ENCODE data around the gene TAF4.

DNA sequence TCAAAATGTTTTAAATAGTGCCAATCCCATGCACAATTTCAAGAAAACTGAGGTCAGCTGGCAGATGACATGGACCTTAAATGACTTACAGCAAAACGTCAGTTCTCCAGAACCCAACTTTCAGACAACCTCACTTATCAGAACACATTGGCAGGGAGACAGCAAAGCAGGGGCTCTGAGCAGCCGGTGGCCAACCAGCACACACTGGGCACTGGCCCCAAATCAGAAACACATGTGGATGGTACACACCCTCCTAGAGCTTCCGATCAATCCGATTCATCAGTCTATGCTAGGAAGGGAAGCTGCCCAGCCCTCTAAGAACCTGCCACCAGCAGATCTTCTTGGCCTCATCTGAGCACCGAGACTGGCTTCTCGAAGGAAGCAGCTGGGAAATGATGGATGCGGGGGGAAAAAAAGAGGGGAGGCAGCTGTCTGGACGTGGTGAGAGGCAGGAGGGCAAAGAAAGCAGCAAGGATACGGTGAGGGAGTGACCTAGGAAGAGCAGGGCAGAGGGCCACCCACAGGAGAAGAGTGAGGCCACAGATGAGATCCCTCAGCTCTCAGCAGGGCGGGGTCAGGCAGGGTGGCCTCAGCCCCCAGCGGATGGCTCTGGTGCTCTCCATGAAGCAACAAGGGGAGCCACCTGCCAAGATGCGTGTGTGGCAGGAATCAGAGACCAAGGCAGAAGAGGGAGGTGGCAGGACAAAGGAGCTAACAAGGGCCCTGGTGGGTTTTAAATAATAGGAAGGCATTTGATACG is 32.9 kb downstream of the TAF4 start:
- no peak for TF ChIP-seq HCFC1 (IDR thresholded peaks at IDR 0.05; ENCODE audit: low read depth, low read length)
- no peak for TF ChIP-seq LBX2 (CRISPR knock-in tag; IDR thresholded peaks at IDR 0.05; ENCODE audit: borderline replicate concordance)
- no peak for TF ChIP-seq CTCF (CRISPR knock-in tag; IDR thresholded peaks at IDR 0.05)
- TF ChIP-seq ZNF597 (CRISPR knock-in tag; IDR thresholded peaks at IDR 0.05), result no peak
- TF ChIP-seq, protein P1, sequence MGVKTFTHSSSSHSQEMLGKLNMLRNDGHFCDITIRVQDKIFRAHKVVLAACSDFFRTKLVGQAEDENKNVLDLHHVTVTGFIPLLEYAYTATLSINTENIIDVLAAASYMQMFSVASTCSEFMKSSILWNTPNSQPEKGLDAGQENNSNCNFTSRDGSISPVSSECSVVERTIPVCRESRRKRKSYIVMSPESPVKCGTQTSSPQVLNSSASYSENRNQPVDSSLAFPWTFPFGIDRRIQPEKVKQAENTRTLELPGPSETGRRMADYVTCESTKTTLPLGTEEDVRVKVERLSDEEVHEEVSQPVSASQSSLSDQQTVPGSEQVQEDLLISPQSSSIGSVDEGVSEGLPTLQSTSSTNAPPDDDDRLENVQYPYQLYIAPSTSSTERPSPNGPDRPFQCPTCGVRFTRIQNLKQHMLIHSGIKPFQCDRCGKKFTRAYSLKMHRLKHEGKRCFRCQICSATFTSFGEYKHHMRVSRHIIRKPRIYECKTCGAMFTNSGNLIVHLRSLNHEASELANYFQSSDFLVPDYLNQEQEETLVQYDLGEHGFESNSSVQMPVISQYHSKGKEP (CRISPR knock-in tag; IDR thresholded peaks at IDR 0.05), result no peak
- no peak for TF ChIP-seq NCOA2 (CRISPR knock-in tag; IDR thresholded peaks at IDR 0.05)
- TF ChIP-seq KDM2A (CRISPR knock-in tag; IDR thresholded peaks at IDR 0.05; ENCODE audit: borderline replicate concordance, low read depth), result no peak
- no peak for TF ChIP-seq ZNF18 (CRISPR knock-in tag; IDR thresholded peaks at IDR 0.05; ENCODE audit: insufficient replicate concordance)

Data from HepG2 (cell line).